Non-pigmented ciliary epithelial cell (primary cell): ENCODE results near the gene NTN5.

Experiments
- DNase-seq: peaks from one replicate; pipeline ENCODE4 v3.0.0-alpha.2; 2010; ENCODE audit warnings: low read depth

The NTN5 gene

GRCh38 chr19:48614436-48615230 lies 58.2 kb downstream of the NTN5 start, which contains the start of gene FAM83E:
Gene FAM83E, minus strand, starts transcription at chr19:48615076. Its CDS starts 1,704 bp downstream, at chr19:48613372.
- DNase-seq, result no peak

GRCh38 chr19:48613852-48614435 lies 58.9 kb downstream of the NTN5 start:
- no peak for DNase-seq

GRCh38 chr19:48613024-48613851 lies 59.6 kb downstream of the NTN5 start:
- no peak for DNase-seq

- DNase-seq, result no peak
Measured at GRCh38 chr19:48611872-48612271, 60.9 kb downstream of the NTN5 start.
